DND-41 (cell line): ENCODE results near the gene FAM78A.

Experiments
- ATAC-seq: fragments of 200-7000 bp; cut with Tn5 transposase; 3 replicates; pipeline ENCODE4 v1.9.1; 2021; ENCODE audit warnings: low read depth; ENCODE audit not compliant: insufficient read depth
- DNase-seq: peaks from one replicate; pipeline ENCODE4 v3.0.0-alpha.2; 2020
- H2AFZ ChIP-seq: 2 replicates; pipeline ENCODE4 v1.6.0; 2012; ENCODE audit warnings: low read depth, low read length
- H3K27ac ChIP-seq: 2 replicates; pipeline ENCODE4 v1.5.1; 2012; ENCODE audit warnings: low read length, inconsistent platforms
- H3K27me3 ChIP-seq: fragments of 200-600 bp; sonication (generic); 2 replicates; pipeline ENCODE4 v1.6.0; 2012; ENCODE audit warnings: low read length, mild to moderate bottlenecking, inconsistent platforms; ENCODE audit not compliant: insufficient read depth, poor library complexity
- H3K36me3 ChIP-seq: 2 replicates; pipeline ENCODE4 v1.5.1; 2012; ENCODE audit warnings: low read length, inconsistent platforms; ENCODE audit not compliant: insufficient read depth
- H3K4me1 ChIP-seq: 2 replicates; pipeline ENCODE4 v1.5.1; 2012; ENCODE audit warnings: mild to moderate bottlenecking, low read length; ENCODE audit not compliant: insufficient read depth
- H3K4me2 ChIP-seq: 2 replicates; pipeline ENCODE4 v1.6.0; 2012; ENCODE audit warnings: mild to moderate bottlenecking, moderate library complexity, low read length, inconsistent platforms; ENCODE audit not compliant: insufficient read depth
- H3K4me3 ChIP-seq, 2 experiments: fragments of 200-600 bp in 1 of 2; shearing (Covaris generic) in 1 of 2; 2 replicates each; pipeline ENCODE4 v1.5.1; 2012 to 2016; ENCODE audit warnings: inconsistent platforms in 2 of 2, low read length in 2 of 2, mild to moderate bottlenecking in 2 of 2, low read depth in 1 of 2, moderate library complexity in 1 of 2
- H3K79me2 ChIP-seq: 2 replicates; pipeline ENCODE4 v1.6.0; 2012; ENCODE audit warnings: low read length, inconsistent platforms; ENCODE audit not compliant: insufficient read depth
- H3K9ac ChIP-seq: 2 replicates; pipeline ENCODE4 v1.6.0; 2012; ENCODE audit warnings: low read depth, mild to moderate bottlenecking, inconsistent platforms, low read length, moderate library complexity
- H3K9me3 ChIP-seq: 2 replicates; pipeline ENCODE4 v1.5.1; 2012; ENCODE audit warnings: low read length, moderate library complexity, mild to moderate bottlenecking, inconsistent platforms; ENCODE audit not compliant: insufficient read depth, severe bottlenecking
- H4K20me1 ChIP-seq: 2 replicates; pipeline ENCODE4 v1.6.0; 2012; ENCODE audit warnings: low read length; ENCODE audit not compliant: insufficient read depth
- CTCF ChIP-seq: IDR thresholded peaks from 2 replicates; pipeline ENCODE4 v1.5.1; 2012; ENCODE audit warnings: borderline replicate concordance, low read length, moderate library complexity, mild to moderate bottlenecking; ENCODE audit not compliant: poor library complexity, severe bottlenecking; ENCODE audit errors: extremely low read depth
- EZH2 ChIP-seq: IDR thresholded peaks from 3 replicates; pipeline ENCODE4 v1.6.1; 2012; ENCODE audit warnings: borderline replicate concordance, low read depth, mild to moderate bottlenecking, moderate library complexity, low read length, inconsistent platforms; ENCODE audit not compliant: severe bottlenecking

FAM78A gene

GRCh38 chr9:131276094-131276888, at the start of gene FAM78A:
Gene FAM78A, minus strand, starts transcription at chr9:131276510. Its CDS starts 331 bp downstream, at chr9:131276179.
- H3K36me3 ChIP-seq, result peaks cover 34% of the 10 kb centered on the region
- ATAC-seq (no peak), DNase-seq (peak; percentile 61)
- H3K9ac ChIP-seq, result peak within 1 kb of the TSS; percentile 80
- no peaks in the 10 kb centered on the region for H3K9me3 ChIP-seq
- peak within 1 kb of the TSS; percentile 84 for H3K27ac ChIP-seq
- H4K20me1 ChIP-seq, result 0 out of 2 replicates have a peak, but pooled peaks cover 1% of the 10 kb centered on the region
- peaks cover 38% of the 10 kb centered on the region for H3K4me1 ChIP-seq
- peak within 1 kb of the TSS; percentile 86 for H3K4me2 ChIP-seq
- H3K4me3 ChIP-seq, result peak within 1 kb of the TSS; percentile 84 to 86
- TF ChIP-seq EZH2 (no peak), CTCF (peak; percentile 6)
- peak within 1 kb of the TSS; percentile 66 for H2AFZ ChIP-seq
- peaks cover 62% of the 10 kb centered on the region for H3K79me2 ChIP-seq
- no peaks in the 10 kb centered on the region for H3K27me3 ChIP-seq

- H3K36me3 ChIP-seq, result no peaks in the 10 kb centered on the region
- H3K27ac ChIP-seq, result no peak overlapping the region
- H3K27me3 ChIP-seq, result no peaks in the 10 kb centered on the region
- no peaks in the 10 kb centered on the region for H4K20me1 ChIP-seq
- H3K79me2 ChIP-seq, result no peaks in the 10 kb centered on the region
- TF ChIP-seq CTCF (no peak), EZH2 (no peak)
- no peak overlapping the region for H3K9ac ChIP-seq
- no peaks in the 10 kb centered on the region for H3K9me3 ChIP-seq
- H3K4me3 ChIP-seq, result no peak overlapping the region
- no peak overlapping the region for H3K4me2 ChIP-seq
- no peaks in the 10 kb centered on the region for H3K4me1 ChIP-seq
- ATAC-seq (no peak), DNase-seq (no peak)
- H2AFZ ChIP-seq, result no peak overlapping the region
Observed at GRCh38 chr9:131324736-131325679, 48.7 kb upstream of the FAM78A start.

DNA sequence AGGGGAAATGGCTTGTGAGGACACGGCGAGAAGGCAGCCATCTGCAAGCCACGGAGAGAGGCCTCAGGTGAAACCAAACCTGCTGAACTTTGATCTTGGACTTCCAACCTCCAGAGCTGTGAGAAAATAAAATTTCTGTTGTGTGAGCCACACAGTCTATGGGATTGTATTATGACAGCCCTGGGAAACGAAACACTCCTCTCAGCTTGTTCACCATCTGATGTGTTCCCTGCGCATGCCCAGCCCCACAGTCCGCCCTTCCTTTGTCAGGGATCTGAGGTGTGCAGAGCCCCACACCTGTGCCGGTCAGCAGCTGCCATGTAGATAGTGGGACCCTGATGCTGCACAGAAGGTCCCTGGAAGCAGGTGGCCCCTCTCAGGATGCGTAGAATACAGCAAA, 47.3 kb upstream of the FAM78A start:
- Histone ChIP-seq H4K20me1 (no peaks in the 10 kb centered on the region), H3K27me3 (no peaks in the 10 kb centered on the region), H3K4me2 (no peak overlapping the region), H3K27ac (no peak overlapping the region), H3K79me2 (no peaks in the 10 kb centered on the region), H3K36me3 (no peaks in the 10 kb centered on the region), H3K9ac (no peak overlapping the region), H3K9me3 (no peaks in the 10 kb centered on the region), H3K4me3 (no peak overlapping the region), H2AFZ (no peak overlapping the region), H3K4me1 (no peaks in the 10 kb centered on the region)
- TF ChIP-seq EZH2 (no peak), CTCF (no peak)
- ATAC-seq (no peak), DNase-seq (no peak)
